HCT116 (cell line): ENCODE measurements around the gene DDX10.

Experiments
- EZH2 ChIP-seq: fragments of 200-600 bp; sonication (generic); IDR thresholded peaks from 2 replicates; pipeline ENCODE4 v1.6.1; 2017; ENCODE audit warnings: antibody characterized with exemption, mixed run types
- POLR2A ChIP-seq: IDR thresholded peaks from 2 replicates; pipeline ENCODE4 v1.7.0; 2011; ENCODE audit warnings: borderline replicate concordance; ENCODE audit not compliant: insufficient read depth, insufficient read length; ENCODE audit errors: extremely low read depth
- POLR2AphosphoS5 ChIP-seq: IDR thresholded peaks from 2 replicates; pipeline ENCODE4 v1.6.1; 2011; ENCODE audit warnings: mild to moderate bottlenecking, low read depth, low read length, moderate library complexity
- SIN3A ChIP-seq: IDR thresholded peaks from 2 replicates; pipeline ENCODE4 v1.6.1; 2012; ENCODE audit warnings: low read depth
- SP1 ChIP-seq: IDR thresholded peaks from 2 replicates; pipeline ENCODE4 v1.6.1; 2012; ENCODE audit warnings: low read depth
- TCF7L2 ChIP-seq: IDR thresholded peaks from 2 replicates; pipeline ENCODE4 v1.7.0; 2011; ENCODE audit warnings: borderline replicate concordance, inconsistent platforms; ENCODE audit not compliant: insufficient read depth, insufficient read length; ENCODE audit errors: extremely low read depth
- TF ChIP-seq, protein P1 (sequence below), 3 experiments: fragments of 200-600 bp in 1 of 3; sonication (generic) in 1 of 3; IDR thresholded peaks in 2 of 3; conservative IDR thresholded peaks in 1 of 3; 2 replicates each; pipeline ENCODE4 v1.5.1; 2012 to 2017; ENCODE audit warnings: low read depth in 2 of 3, low read length in 2 of 3, antibody characterized with exemption in 1 of 3, borderline replicate concordance in 1 of 3, control low read depth in 1 of 3, mild to moderate bottlenecking in 1 of 3, mixed read lengths in 1 of 3, mixed run types in 1 of 3, moderate library complexity in 1 of 3; ENCODE audit not compliant: insufficient read depth in 1 of 3
- TF ChIP-seq, protein P2 (sequence below): IDR thresholded peaks from 2 replicates; pipeline ENCODE4 v1.6.1; 2012; ENCODE audit warnings: low read depth
- TF ChIP-seq, protein P3 (sequence below): IDR thresholded peaks from 2 replicates; pipeline ENCODE4 v1.6.1; 2012

DNA sequence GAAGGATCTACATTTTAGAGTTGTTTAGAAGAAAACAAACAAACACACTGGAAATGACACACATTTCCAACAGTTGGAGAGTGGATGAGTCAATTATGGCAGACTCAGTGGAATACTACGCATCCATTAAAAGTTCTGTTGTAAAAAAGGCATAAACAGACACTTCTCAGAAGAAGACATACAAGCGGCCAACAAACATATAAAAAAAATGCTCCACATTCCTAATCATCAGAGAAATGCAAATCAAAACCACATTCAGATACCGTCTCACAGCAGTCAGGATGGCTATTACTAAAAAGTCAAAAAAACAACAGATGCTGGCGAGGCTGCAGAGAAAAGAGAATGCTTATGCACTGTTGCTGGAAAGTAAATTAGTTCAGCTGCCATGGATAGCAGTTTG lies 298.2 kb downstream of the DDX10 start:
- TF ChIP-seq, protein P1, sequence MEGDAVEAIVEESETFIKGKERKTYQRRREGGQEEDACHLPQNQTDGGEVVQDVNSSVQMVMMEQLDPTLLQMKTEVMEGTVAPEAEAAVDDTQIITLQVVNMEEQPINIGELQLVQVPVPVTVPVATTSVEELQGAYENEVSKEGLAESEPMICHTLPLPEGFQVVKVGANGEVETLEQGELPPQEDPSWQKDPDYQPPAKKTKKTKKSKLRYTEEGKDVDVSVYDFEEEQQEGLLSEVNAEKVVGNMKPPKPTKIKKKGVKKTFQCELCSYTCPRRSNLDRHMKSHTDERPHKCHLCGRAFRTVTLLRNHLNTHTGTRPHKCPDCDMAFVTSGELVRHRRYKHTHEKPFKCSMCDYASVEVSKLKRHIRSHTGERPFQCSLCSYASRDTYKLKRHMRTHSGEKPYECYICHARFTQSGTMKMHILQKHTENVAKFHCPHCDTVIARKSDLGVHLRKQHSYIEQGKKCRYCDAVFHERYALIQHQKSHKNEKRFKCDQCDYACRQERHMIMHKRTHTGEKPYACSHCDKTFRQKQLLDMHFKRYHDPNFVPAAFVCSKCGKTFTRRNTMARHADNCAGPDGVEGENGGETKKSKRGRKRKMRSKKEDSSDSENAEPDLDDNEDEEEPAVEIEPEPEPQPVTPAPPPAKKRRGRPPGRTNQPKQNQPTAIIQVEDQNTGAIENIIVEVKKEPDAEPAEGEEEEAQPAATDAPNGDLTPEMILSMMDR (IDR thresholded peaks at IDR 0.05 in 2 of 3, conservative IDR thresholded peaks at IDR 0.05 in 1 of 3; ENCODE audit: borderline replicate concordance in 1 of 3, insufficient read depth in 1 of 3, low read depth in 2 of 3, low read length in 2 of 3): no peak
- TF ChIP-seq, protein P2, sequence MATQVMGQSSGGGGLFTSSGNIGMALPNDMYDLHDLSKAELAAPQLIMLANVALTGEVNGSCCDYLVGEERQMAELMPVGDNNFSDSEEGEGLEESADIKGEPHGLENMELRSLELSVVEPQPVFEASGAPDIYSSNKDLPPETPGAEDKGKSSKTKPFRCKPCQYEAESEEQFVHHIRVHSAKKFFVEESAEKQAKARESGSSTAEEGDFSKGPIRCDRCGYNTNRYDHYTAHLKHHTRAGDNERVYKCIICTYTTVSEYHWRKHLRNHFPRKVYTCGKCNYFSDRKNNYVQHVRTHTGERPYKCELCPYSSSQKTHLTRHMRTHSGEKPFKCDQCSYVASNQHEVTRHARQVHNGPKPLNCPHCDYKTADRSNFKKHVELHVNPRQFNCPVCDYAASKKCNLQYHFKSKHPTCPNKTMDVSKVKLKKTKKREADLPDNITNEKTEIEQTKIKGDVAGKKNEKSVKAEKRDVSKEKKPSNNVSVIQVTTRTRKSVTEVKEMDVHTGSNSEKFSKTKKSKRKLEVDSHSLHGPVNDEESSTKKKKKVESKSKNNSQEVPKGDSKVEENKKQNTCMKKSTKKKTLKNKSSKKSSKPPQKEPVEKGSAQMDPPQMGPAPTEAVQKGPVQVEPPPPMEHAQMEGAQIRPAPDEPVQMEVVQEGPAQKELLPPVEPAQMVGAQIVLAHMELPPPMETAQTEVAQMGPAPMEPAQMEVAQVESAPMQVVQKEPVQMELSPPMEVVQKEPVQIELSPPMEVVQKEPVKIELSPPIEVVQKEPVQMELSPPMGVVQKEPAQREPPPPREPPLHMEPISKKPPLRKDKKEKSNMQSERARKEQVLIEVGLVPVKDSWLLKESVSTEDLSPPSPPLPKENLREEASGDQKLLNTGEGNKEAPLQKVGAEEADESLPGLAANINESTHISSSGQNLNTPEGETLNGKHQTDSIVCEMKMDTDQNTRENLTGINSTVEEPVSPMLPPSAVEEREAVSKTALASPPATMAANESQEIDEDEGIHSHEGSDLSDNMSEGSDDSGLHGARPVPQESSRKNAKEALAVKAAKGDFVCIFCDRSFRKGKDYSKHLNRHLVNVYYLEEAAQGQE: no peak
- no peak for TF ChIP-seq EZH2
- TF ChIP-seq POLR2AphosphoS5: no peak
- no peak for TF ChIP-seq TCF7L2
- TF ChIP-seq POLR2A: no peak
- no peak for TF ChIP-seq SIN3A
- TF ChIP-seq SP1: no peak
- TF ChIP-seq, protein P3, sequence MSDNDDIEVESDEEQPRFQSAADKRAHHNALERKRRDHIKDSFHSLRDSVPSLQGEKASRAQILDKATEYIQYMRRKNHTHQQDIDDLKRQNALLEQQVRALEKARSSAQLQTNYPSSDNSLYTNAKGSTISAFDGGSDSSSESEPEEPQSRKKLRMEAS: no peak
